HG02852 (cell line): Measurements from ENCODE around the gene TMEM270.
"Not testable (repeated sequence)": the region's sequence is repeated elsewhere in the genome, so short reads cannot be mapped to it uniquely, and the experiment has no call there.

ENCODE experiments used
- ATAC-seq: cut with Tn5 transposase; IDR thresholded peaks from one replicate; pipeline ENCODE4 v1.9.1; 2021; ENCODE audit warnings: mild to moderate bottlenecking, moderate library complexity; ENCODE audit not compliant: unreplicated experiment

TMEM270 gene

GRCh38 chr7:73852500-73852899 lies 8.5 kb upstream of the TMEM270 start:
- ATAC-seq, result no peak

- no peak for ATAC-seq
These were observed 4.0 kb upstream of the TMEM270 start for GRCh38 chr7:73856941-73857340.

DNA sequence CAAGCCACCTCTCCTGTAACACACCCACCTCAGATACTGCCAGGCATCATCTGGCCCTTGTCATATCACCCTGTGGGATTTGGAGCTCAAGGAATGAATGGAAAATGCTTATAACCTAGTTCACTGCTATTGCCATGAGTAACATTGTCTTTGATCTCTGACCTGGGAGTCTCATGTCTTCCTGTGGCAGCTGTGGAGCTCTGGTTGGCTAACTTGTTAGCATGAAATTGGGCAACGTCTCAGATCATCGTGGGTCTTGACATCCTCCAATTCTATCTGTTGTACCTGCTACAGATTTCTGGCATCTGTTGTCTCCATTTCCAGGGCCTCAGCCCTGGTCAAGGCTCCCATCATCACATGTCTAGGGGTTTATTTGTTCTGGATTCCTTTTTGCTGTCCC lies 2.2 kb upstream of the TMEM270 start:
- ATAC-seq, result no peak

DNA sequence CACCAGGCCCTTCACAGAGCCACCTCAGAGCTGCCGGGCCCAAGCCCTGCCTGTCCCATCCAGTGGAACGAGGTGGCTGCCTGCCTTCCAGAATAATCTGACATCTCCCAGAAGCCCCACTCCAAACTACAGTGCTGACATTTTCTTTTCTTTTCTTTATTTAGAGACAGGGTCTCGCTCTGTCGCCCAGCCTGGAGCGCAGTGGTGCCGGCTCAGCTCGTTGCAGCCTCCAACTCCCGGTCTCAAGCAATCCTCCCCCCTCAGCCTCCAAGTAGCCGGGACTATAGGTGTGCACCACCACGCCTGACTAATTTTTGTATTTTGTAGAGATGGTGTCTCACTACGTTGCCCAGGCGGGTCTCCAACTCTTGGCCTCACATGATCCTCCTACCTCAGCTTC lies 346 bp downstream of the TMEM270 start:
- ATAC-seq, result no peak

GRCh38 chr7:73864981-73865711 lies 4.2 kb downstream of the TMEM270 start:
- no peak for ATAC-seq

DNA sequence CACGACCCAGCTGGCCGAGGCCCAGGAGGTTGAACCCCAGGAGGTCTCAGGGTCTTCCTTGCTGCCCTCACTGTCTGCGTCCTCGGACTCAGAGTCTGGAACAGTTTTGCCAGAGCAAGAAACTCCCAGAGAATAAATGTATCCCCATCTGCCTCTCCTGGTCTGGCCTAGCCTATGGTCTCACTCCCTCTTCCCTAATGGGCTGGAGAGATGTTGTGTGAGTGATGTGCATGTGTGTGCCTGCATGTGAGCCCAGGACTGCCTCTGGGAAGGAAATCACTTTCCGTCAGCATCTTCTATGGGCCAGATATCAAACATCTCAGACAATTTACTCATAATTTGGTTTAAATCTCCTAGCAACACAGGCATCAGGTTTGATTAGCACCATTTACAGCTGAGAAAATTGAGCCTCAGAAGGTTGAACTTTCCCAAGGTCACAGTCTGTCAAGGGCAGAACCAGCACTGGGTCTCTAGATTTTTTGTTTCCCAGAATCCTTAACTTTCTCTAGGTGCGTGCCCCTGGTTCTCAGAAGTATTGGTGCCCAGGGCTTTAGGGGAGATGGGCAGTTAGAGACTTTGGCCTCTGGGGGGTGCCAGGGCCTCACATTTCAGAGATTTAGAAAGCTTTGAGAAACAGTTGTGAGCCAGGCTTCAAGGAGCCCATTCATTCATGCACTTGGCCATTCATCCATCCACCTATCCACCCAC lies 4.9 kb downstream of the TMEM270 start:
- ATAC-seq, result no peak

DNA sequence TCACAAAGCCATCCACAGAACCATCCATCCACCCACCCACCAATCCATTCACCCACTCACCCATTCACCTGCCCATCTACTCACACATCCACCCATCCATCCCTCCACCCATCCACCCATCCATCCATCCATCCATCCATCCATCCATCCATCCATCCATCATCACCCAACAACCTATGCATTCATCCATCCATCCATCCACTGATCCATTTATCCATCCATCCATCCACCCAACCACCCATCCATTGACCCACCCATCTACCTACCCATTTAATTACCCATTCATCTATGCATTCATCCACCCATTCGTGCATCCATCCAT lies 5.4 kb downstream of the TMEM270 start:
- no peak for ATAC-seq

- no peak for ATAC-seq
These were observed 8.2 kb downstream of the TMEM270 start for GRCh38 chr7:73869011-73869798.

DNA sequence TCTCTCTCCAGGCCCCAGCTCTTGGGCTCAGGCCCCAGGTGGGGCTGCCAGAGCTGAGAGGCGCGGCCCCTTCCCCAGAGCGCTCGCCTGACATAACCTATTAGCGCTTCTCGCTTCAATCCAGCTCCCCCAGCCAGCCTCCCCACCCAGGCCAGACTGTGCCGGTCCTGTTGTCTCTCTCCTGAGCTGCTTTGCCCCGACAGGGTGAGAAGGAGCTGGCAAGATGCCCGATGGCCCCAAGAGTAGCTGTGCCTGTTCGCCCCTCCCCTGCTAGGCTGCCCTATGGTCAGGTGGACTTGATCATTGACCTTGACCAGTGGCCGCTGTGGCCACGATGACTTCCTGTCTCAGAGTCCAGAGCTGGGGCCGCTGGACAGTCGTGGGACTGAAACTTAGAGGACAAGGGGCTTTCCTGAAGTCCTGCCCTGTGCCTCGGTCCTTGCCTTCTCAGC lies 9.1 kb downstream of the TMEM270 start:
- no peak for ATAC-seq

DNA sequence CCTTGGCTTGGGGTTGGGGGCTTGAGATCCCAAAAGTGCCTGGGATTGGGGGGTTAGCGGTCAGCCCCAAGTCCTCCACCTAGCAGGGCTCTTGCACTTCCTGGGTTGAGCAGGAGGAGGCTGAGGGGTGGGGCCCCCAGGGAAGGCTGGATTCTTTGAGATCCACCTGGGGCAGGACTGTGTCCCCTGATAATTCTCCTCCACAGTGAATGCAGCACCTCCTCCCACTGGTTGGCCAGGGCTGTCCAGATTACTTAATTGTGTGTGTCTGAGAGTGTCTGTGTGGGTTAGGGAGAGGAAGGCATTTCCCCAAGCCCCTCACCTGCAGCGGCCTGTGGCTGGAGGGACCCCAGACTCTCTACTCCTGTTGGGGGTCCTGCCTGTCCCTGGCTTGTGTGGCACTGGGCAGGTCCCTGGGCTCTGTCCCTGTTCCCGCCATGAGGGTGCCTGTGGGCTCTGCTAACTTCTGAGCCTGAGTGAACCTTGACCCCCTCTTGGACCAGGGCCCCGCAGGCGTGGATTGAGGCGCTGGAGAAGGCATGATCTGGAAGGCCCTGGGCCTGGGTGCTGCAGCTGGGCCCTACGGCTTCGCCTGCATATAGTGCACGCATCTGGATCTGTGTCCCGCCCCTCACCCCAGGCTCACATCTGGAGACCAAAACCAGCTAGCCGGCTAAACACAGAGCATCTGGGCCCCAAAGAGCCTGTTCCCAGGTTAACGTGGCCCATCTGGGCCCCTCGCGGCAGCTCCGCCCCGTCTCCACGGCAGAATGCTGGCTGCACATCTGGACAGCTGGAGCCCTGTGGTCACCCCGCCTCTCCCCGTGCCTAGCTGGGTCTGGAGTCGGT lies 10.4 kb downstream of the TMEM270 start:
- ATAC-seq, result no peak

- no peak for ATAC-seq
These were observed 11.3 kb downstream of the TMEM270 start for GRCh38 chr7:73872056-73872908.

GRCh38 chr7:73876361-73876760 lies 15.4 kb downstream of the TMEM270 start:
- ATAC-seq, result no peak

- no peak for ATAC-seq
These were observed 16.0 kb downstream of the TMEM270 start for GRCh38 chr7:73876973-73877372.

DNA sequence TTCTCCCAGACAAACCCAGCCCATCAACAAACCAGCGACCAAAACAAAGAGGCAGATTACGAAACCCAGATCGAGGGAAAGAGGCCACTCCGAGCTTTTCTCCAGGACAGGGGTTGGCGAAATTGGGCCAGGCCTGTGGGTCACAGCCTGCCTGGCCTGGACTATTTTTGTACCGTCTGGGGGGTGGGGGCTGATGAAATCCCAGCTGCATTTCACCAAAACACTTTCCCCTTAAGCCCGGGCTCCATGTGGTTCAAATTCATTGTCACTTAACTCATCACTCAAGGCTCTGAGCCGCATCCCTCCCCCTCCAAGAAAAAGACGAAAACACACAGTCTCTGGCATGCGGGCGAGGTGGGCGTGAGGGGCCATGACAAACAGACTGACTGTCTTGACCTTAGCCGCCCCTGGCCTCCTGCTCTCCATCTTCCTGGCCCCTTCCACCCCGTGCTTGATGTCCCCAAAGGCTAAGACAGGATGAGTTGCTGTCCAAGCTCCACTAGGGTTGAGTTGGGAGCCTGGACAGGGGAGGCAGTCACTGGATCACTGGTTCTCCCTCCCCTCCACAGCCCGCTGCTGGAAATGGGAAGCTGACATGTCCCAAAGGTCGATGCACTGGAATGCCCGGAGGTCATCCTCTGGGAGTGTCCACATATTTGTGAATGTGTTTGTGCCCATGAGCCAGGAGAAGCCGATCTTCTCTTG lies 19.2 kb downstream of the TMEM270 start:
- ATAC-seq, result no peak

- no peak for ATAC-seq
These were observed 19.9 kb downstream of the TMEM270 start for GRCh38 chr7:73880755-73881328.

- no peak for ATAC-seq
These were observed 20.5 kb downstream of the TMEM270 start for GRCh38 chr7:73881352-73882046.

- no peak for ATAC-seq
These were observed 21.1 kb downstream of the TMEM270 start for GRCh38 chr7:73882047-73882402.

GRCh38 chr7:73884867-73885422 lies 24.0 kb downstream of the TMEM270 start:
- not testable (repeated sequence) for ATAC-seq
